ENCODE data around the gene CRIP2. TPM values are rescaled to one million over a fixed set of nuclear protein-coding genes. Genes with fewer than 3 reads are reported as not detected.

CRIP2 gene
- polyA plus RNA-seq (ENCODE audit: insufficient read length) = 234 TPM

GRCh38 chr14:105474483-105475268 lies at the start of gene CRIP2:
TSS of gene CRIP2 (plus strand) at chr14:105474821. CDS start at chr14:105474863, 42 bp downstream.
- no peak for DNase-seq (ENCODE audit: low read depth)

- DNase-seq (ENCODE audit: low read depth) = no peak
Observed at GRCh38 chr14:105424861-105425260, 49.8 kb upstream of the CRIP2 start.

GRCh38 chr14:105425823-105426247 lies 48.8 kb upstream of the CRIP2 start:
- no peak for DNase-seq (ENCODE audit: low read depth)

GRCh38 chr14:105426416-105427130 lies 48.0 kb upstream of the CRIP2 start:
- DNase-seq (ENCODE audit: low read depth) = no peak

GRCh38 chr14:105427412-105427811 lies 47.2 kb upstream of the CRIP2 start:
- DNase-seq (ENCODE audit: low read depth) = no peak

- no peak for DNase-seq (ENCODE audit: low read depth)
Observed at GRCh38 chr14:105427936-105428485, 46.6 kb upstream of the CRIP2 start.

- DNase-seq (ENCODE audit: low read depth) = no peak
Observed at GRCh38 chr14:105430042-105430441, 44.6 kb upstream of the CRIP2 start.

GRCh38 chr14:105430565-105430964 lies 44.1 kb upstream of the CRIP2 start:
- no peak for DNase-seq (ENCODE audit: low read depth)

GRCh38 chr14:105431256-105431655 lies 43.4 kb upstream of the CRIP2 start:
- no peak for DNase-seq (ENCODE audit: low read depth)

- no peak for DNase-seq (ENCODE audit: low read depth)
Observed at GRCh38 chr14:105432657-105433056, 42.0 kb upstream of the CRIP2 start.

- DNase-seq (ENCODE audit: low read depth) = no peak
Observed at GRCh38 chr14:105433161-105433605, 41.4 kb upstream of the CRIP2 start.

GRCh38 chr14:105436402-105436801 lies 38.2 kb upstream of the CRIP2 start:
- DNase-seq (ENCODE audit: low read depth) = no peak

GRCh38 chr14:105436891-105437722 lies 37.5 kb upstream of the CRIP2 start:
- DNase-seq (ENCODE audit: low read depth) = no peak

- DNase-seq (ENCODE audit: low read depth) = no peak
Observed at GRCh38 chr14:105437723-105438500, 36.7 kb upstream of the CRIP2 start.

- DNase-seq (ENCODE audit: low read depth) = no peak
Observed at GRCh38 chr14:105439179-105439578, 35.4 kb upstream of the CRIP2 start.

GRCh38 chr14:105439710-105440553 lies 34.7 kb upstream of the CRIP2 start:
- no peak for DNase-seq (ENCODE audit: low read depth)

GRCh38 chr14:105440554-105440900 lies 34.1 kb upstream of the CRIP2 start:
- no peak for DNase-seq (ENCODE audit: low read depth)

GRCh38 chr14:105440992-105441391 lies 33.6 kb upstream of the CRIP2 start:
- no peak for DNase-seq (ENCODE audit: low read depth)

GRCh38 chr14:105442125-105442524 lies 32.5 kb upstream of the CRIP2 start:
- DNase-seq (ENCODE audit: low read depth) = no peak

GRCh38 chr14:105442834-105443233 lies 31.8 kb upstream of the CRIP2 start:
- DNase-seq (ENCODE audit: low read depth) = no peak
